WI38 (cell line): ENCODE measurements around the gene RRBP1.

Experiments
- H3K4me3 ChIP-seq: 2 replicates; pipeline ENCODE4 v1.5.1; 2011; ENCODE audit warnings: low read depth, mild to moderate bottlenecking, control low read depth, low read length
- TF ChIP-seq, protein P1 (sequence below): IDR thresholded peaks from 2 replicates; pipeline ENCODE4 v1.5.1; 2012; ENCODE audit warnings: low read depth, mild to moderate bottlenecking, control low read depth, low read length

RRBP1 gene

DNA sequence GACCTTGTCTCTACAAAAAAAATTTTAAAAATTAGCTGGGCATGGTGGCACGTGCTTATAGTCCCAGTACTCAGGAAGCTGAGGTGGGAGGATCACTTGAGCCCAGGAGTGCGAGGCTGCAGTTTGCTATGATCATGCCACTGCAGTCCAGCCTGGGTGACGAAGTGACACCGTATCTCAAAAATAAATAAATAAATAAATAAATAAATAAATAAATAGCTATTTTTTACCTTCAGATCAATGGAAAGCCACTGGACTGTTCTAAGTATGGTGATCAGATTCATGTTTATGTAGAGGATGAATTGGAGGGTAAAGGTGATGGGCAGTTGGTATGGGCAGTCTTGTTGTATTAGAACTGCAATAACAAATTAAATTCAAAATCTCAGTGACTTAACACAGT, 88.1 kb downstream of the RRBP1 start:
- H3K4me3 ChIP-seq = no peak overlapping the region
- TF ChIP-seq, protein P1, sequence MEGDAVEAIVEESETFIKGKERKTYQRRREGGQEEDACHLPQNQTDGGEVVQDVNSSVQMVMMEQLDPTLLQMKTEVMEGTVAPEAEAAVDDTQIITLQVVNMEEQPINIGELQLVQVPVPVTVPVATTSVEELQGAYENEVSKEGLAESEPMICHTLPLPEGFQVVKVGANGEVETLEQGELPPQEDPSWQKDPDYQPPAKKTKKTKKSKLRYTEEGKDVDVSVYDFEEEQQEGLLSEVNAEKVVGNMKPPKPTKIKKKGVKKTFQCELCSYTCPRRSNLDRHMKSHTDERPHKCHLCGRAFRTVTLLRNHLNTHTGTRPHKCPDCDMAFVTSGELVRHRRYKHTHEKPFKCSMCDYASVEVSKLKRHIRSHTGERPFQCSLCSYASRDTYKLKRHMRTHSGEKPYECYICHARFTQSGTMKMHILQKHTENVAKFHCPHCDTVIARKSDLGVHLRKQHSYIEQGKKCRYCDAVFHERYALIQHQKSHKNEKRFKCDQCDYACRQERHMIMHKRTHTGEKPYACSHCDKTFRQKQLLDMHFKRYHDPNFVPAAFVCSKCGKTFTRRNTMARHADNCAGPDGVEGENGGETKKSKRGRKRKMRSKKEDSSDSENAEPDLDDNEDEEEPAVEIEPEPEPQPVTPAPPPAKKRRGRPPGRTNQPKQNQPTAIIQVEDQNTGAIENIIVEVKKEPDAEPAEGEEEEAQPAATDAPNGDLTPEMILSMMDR = no peak

DNA sequence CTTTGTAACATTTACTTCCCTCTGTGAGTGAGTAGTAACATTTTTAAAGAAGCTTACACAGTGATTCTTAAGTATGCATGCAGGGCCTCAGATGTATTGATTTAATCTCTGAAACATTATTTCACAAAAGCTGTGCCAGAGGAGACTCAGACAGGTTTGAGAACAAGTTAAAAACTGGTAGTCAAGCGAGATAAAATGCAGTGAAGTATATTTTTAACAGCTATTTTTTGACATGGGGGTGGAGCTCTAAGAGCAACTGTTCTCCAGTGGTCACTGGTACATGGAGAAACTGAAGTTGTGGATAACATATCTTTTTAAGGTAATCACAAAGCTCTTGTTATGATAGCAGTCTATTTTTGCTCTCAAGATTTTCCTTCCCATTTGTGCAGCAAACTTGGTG, 91.8 kb downstream of the RRBP1 start:
- H3K4me3 ChIP-seq = no peak overlapping the region
- TF ChIP-seq, protein P1 = no peak

DNA sequence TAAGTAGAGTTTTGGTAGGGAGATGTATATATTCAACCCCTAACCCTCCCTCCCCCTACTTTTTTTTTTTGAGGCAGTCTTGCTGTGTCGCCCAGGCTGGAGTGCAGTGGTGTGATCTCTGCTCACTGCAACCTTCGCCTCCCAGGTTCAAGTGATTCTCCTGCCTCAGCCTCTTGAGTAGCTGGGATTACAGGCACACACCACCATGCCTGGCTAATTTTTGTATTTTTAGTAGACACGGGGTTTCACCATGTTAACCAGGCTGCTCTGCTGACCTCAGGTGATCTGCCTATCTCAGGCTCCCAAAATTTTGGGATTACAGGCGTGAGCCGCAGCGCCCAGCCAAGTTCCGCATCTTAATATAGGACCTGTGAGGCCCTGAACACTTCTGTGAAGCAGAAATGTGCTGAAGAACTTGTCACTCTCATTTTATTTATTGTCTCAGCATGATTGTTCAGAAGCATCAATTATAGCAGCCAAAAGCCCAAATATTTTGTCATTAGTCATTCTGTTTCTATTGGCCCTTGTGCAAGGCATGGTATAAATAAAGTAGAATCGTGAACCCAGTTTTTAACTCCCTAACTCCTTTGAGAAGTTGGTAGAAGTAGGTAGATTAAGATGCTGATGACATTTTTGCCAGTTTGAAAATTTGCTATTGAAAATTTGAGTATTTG, 92.7 kb downstream of the RRBP1 start:
- H3K4me3 ChIP-seq = no peak overlapping the region
- TF ChIP-seq, protein P1 = no peak

DNA sequence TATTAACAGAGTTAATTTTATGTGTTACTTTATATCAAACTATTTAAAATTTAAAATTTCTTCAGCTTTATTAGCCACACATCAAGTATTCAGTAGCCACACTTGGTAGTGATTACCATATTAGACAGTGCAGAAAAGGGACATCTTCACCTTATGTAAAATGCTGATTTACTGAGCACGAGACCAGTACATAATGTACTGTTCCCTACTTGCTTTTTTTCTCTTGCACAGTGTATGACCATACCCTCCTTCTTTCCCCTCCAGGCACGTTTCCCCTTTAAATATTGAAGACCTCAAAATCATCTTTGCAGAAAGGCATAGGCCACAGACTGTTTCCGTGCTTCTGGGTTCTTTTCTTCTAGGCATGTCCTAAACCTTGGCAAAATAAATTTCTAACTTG, 94.2 kb downstream of the RRBP1 start:
- no peak overlapping the region for H3K4me3 ChIP-seq
- TF ChIP-seq, protein P1 = no peak

GRCh38 chr20:17587148-17587547, 94.9 kb downstream of the RRBP1 start:
- TF ChIP-seq, protein P1 = no peak
- H3K4me3 ChIP-seq = no peak overlapping the region

GRCh38 chr20:17586250-17586649, 95.8 kb downstream of the RRBP1 start:
- TF ChIP-seq, protein P1 = no peak

DNA sequence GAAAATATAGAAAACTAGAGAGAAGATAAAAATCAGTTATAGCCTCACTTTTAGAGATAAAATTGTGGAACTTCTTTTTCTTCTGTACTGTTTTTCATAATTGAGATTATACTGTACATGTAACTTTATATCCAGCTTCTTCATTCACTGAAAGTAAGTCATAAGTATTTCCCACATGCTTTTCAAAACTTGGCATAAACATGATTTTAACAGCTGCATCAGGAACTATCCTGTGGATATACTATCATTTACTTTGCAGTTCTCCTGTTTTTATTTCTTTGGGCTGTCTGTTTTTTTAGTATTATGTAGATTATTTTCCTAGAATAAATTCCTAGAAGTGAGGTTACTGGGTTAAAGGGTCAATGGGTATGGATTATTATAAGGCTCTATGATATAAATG, 97.4 kb downstream of the RRBP1 start:
- no peak overlapping the region for H3K4me3 ChIP-seq
- TF ChIP-seq, protein P1 = no peak

More at GRCh38 chr20:17586250-17586649, 95.8 kb downstream of the RRBP1 start:
- no peak overlapping the region for H3K4me3 ChIP-seq
